Measurements from ENCODE around the gene ICE2. TPM values are rescaled to one million over a fixed set of nuclear protein-coding genes. Genes with fewer than 3 reads are reported as not detected.

Gene ICE2
- total RNA-seq, 2 experiments from 2014 or later = 74.1 to 74.5 TPM

GRCh38 chr15:60444289-60444912 is 34.5 kb downstream of the ICE2 start:
- Mint-ChIP-seq H3K27ac (no peak overlapping the region), H3K27me3 (no peaks in the 10 kb centered on the region)
- intact Hi-C loops (cut with micrococcal nuclease) = no loop called here

GRCh38 chr15:60442763-60443162 is 36.2 kb downstream of the ICE2 start:
- Mint-ChIP-seq H3K36me3 (ENCODE audit: low read depth) (peaks cover 8% of the 10 kb centered on the region), H3K4me3 (no peak overlapping the region), H3K9me3 (no peaks in the 10 kb centered on the region), H3K27me3 (no peaks in the 10 kb centered on the region), H3K27ac (no peak overlapping the region), H3K4me1 (ENCODE audit: low read depth) (peaks cover 3% of the 10 kb centered on the region)
- no peak for ATAC-seq
- intact Hi-C loops (cut with micrococcal nuclease) = no loop called here
- TF ChIP-seq CTCF (IDR thresholded peaks at IDR 0.05) = no peak
- CTCF ChIA-PET = interaction anchor here (1.1 to 2.1 kb wide), 5 partner anchors 20 to 95 kb away, joined by 3 to 11 read pairs (median 5); no protein-coding TSS in a partner anchor
- POLR2A ChIA-PET = no interaction called here
- no peak for DNase-seq

More at GRCh38 chr15:60444289-60444912, 34.5 kb downstream of the ICE2 start:
- TF ChIP-seq CTCF (IDR thresholded peaks at IDR 0.05) = no peak
- Mint-ChIP-seq H3K4me3 (no peak overlapping the region), H3K9me3 (no peaks in the 10 kb centered on the region), H3K4me1 (ENCODE audit: low read depth) (peaks cover 3% of the 10 kb centered on the region), H3K36me3 (ENCODE audit: low read depth) (peaks cover 15% of the 10 kb centered on the region)
- no peak for ATAC-seq
- ChIA-PET POLR2A (interaction anchor here (0.6 to 1.4 kb wide), 3 partner anchors 19 to 46 kb away, joined by 3 to 5 read pairs (median 4); no protein-coding TSS in a partner anchor), CTCF (interaction anchor here (1.1 to 1.9 kb wide), 5 partner anchors 38 to 118 kb away, joined by 3 to 10 read pairs (median 4); no protein-coding TSS in a partner anchor)
- no peak for DNase-seq

GRCh38 chr15:60442031-60442650 is 36.8 kb downstream of the ICE2 start:
- no peaks in the 10 kb centered on the region for H3K27me3 Mint-ChIP-seq
- no peak for TF ChIP-seq CTCF (IDR thresholded peaks at IDR 0.05)
- peaks cover 7% of the 10 kb centered on the region for H3K36me3 Mint-ChIP-seq (ENCODE audit: low read depth)
- ChIA-PET POLR2A (interaction anchor here (0.5 kb wide), 1 partner anchor 8 kb away, joined by 4 read pairs; no protein-coding TSS in a partner anchor), CTCF (interaction anchor here (1.1 to 2.1 kb wide), 3 partner anchors 82 to 114 kb away, joined by 3 to 11 read pairs (median 4); no protein-coding TSS in a partner anchor)
- H3K4me1 Mint-ChIP-seq (ENCODE audit: low read depth) = peaks cover 3% of the 10 kb centered on the region
- no peak overlapping the region for H3K27ac Mint-ChIP-seq
- ATAC-seq = no peak
- no peak overlapping the region for H3K4me3 Mint-ChIP-seq
- no peaks in the 10 kb centered on the region for H3K9me3 Mint-ChIP-seq
- intact Hi-C loops (cut with micrococcal nuclease) = no loop called here
- no peak for DNase-seq

- peaks cover 3% of the 10 kb centered on the region for H3K4me1 Mint-ChIP-seq (ENCODE audit: low read depth)
- no peak for TF ChIP-seq CTCF (IDR thresholded peaks at IDR 0.05)
- intact Hi-C loops (cut with micrococcal nuclease) = no loop called here
- ATAC-seq = no peak
- CTCF ChIA-PET = interaction anchor here (1.1 to 2.1 kb wide), 3 partner anchors 81 to 113 kb away, joined by 3 to 11 read pairs (median 4); no protein-coding TSS in a partner anchor
- H3K9me3 Mint-ChIP-seq = no peaks in the 10 kb centered on the region
- H3K27ac Mint-ChIP-seq = no peak overlapping the region
- no peak overlapping the region for H3K4me3 Mint-ChIP-seq
- no peaks in the 10 kb centered on the region for H3K27me3 Mint-ChIP-seq
- POLR2A ChIA-PET = no interaction called here
- DNase-seq = no peak
- H3K36me3 Mint-ChIP-seq (ENCODE audit: low read depth) = peaks cover 7% of the 10 kb centered on the region
Measured at GRCh38 chr15:60441331-60441730, 37.6 kb downstream of the ICE2 start.

GRCh38 chr15:60438646-60439045 is 40.3 kb downstream of the ICE2 start:
- DNase-seq (no peak), ATAC-seq (no peak)
- Mint-ChIP-seq H3K36me3 (ENCODE audit: low read depth) (peaks cover 15% of the 10 kb centered on the region), H3K27ac (no peak overlapping the region), H3K4me3 (no peak overlapping the region), H3K27me3 (no peaks in the 10 kb centered on the region), H3K4me1 (ENCODE audit: low read depth) (peaks cover 3% of the 10 kb centered on the region), H3K9me3 (no peaks in the 10 kb centered on the region)
- CTCF ChIA-PET = interaction anchor here (0.8 to 1.6 kb wide), 3 partner anchors 10 to 110 kb away, joined by 3 to 4 read pairs (median 3); no protein-coding TSS in a partner anchor
- intact Hi-C loops (cut with micrococcal nuclease) = no loop called here
- POLR2A ChIA-PET = no interaction called here
- no peak for TF ChIP-seq CTCF (IDR thresholded peaks at IDR 0.05)
